HepG2 (cell line): ENCODE results near the gene TTLL12. TPM values are rescaled to one million over a fixed set of nuclear protein-coding genes. Genes with fewer than 3 reads are reported as not detected.

ENCODE experiments used
- CBFB ChIP-seq: sonication (generic); formaldehyde crosslinking; IDR thresholded peaks from 2 replicates; pipeline ENCODE4 v1.4.0; 2020; ENCODE audit warnings: missing genetic modification reagents
- DR1 ChIP-seq: sonication (generic); formaldehyde crosslinking; IDR thresholded peaks from 2 replicates; pipeline ENCODE4 v1.8.0; 2021; ENCODE audit warnings: mild to moderate bottlenecking, missing genetic modification reagents, inconsistent platforms
- HCFC1 ChIP-seq: fragments of 150-350 bp; IDR thresholded peaks from 2 replicates; pipeline ENCODE4 v1.6.1; 2014; ENCODE audit warnings: low read depth, low read length
- NFE2L1 ChIP-seq: sonication (generic); formaldehyde crosslinking; IDR thresholded peaks from 2 replicates; pipeline ENCODE4 v1.4.0; 2020; ENCODE audit warnings: missing genetic modification reagents, mild to moderate bottlenecking, borderline replicate concordance
- ONECUT2 ChIP-seq: sonication (generic); formaldehyde crosslinking; IDR thresholded peaks from 2 replicates; pipeline ENCODE4 v1.4.0; 2020; ENCODE audit warnings: missing genetic modification reagents
- XRCC5 ChIP-seq: fragments of 200-400 bp; formaldehyde crosslinking; optimal IDR thresholded peaks from 2 replicates; pipeline ENCODE3; 2017; ENCODE audit warnings: mild to moderate bottlenecking, low read length
- ZBTB34 ChIP-seq: sonication (generic); formaldehyde crosslinking; IDR thresholded peaks from 2 replicates; pipeline ENCODE4 v1.8.0; 2022; ENCODE audit warnings: mild to moderate bottlenecking, missing genetic modification reagents
- ZNF34 ChIP-seq: sonication (generic); formaldehyde crosslinking; IDR thresholded peaks from 2 replicates; pipeline ENCODE4 v1.4.0; 2020; ENCODE audit warnings: mild to moderate bottlenecking, missing genetic modification reagents, borderline replicate concordance
- ZNF350 ChIP-seq: sonication (generic); formaldehyde crosslinking; IDR thresholded peaks from 2 replicates; pipeline ENCODE4 v1.4.0; 2020; ENCODE audit warnings: mild to moderate bottlenecking, low read depth, missing genetic modification reagents, borderline replicate concordance
- ZNF687 ChIP-seq: sonication (generic); formaldehyde crosslinking; IDR thresholded peaks from 2 replicates; pipeline ENCODE4 v1.5.1; 2020; ENCODE audit warnings: mild to moderate bottlenecking, missing genetic modification reagents, moderate library complexity
- ZUFSP ChIP-seq: sonication (generic); formaldehyde crosslinking; IDR thresholded peaks from 2 replicates; pipeline ENCODE4 v1.9.0; 2021; ENCODE audit warnings: missing genetic modification reagents, mild to moderate bottlenecking, borderline replicate concordance
- ZZZ3 ChIP-seq: sonication (generic); formaldehyde crosslinking; IDR thresholded peaks from 2 replicates; pipeline ENCODE4 v1.4.0; 2020; ENCODE audit warnings: missing genetic modification reagents, mild to moderate bottlenecking, borderline replicate concordance
- polyA plus RNA-seq, 8 experiments: library from polyadenylated mRNA; depleted of rRNA in 3 of 8; stranded (reverse) in 7 of 8; unstranded in 1 of 8; fragments of >200 nt; fragmentation: Illumina TruSeq in 4 of 8; extraction: Trizol in 4 of 8; gene quantifications; 2 replicates each; pipeline versions ENCODE4 v1.2.1 to v1.2.3, GENCODE V29; 2011 to 2016; ENCODE audit warnings: low read depth in 4 of 8, missing spikeins in 1 of 8, mixed read lengths in 1 of 8; ENCODE audit not compliant: insufficient read depth in 1 of 8
- total RNA-seq, 5 experiments: library from RNA; depleted of rRNA; stranded (reverse); fragments of >200 nt; fragmentation: Illumina TruSeq; extraction: Trizol; gene quantifications; 2 replicates each; pipeline ENCODE4 v1.2.3, GENCODE V29; 2016; ENCODE audit warnings: low read depth in 1 of 5
- TF ChIP-seq, protein P1 (sequence below): sonication (generic); formaldehyde crosslinking; conservative IDR thresholded peaks from 2 replicates; pipeline ENCODE4 v1.4.0; 2020; ENCODE audit warnings: mild to moderate bottlenecking, missing genetic modification reagents, moderate library complexity
- TF ChIP-seq, protein P2 (sequence below): sonication (generic); formaldehyde crosslinking; conservative IDR thresholded peaks from 2 replicates; pipeline ENCODE4 v1.8.0; 2022; ENCODE audit warnings: mild to moderate bottlenecking, moderate library complexity, missing genetic modification reagents

The TTLL12 gene
- total and polyA plus RNA-seq, 2 of the 13 experiments (the other 11 are each of a cell fraction or from before 2014, with no cell fraction given) = 11.9 to 38.1 TPM

GRCh38 chr22:43187171-43188099 lies 501 bp upstream of the TTLL12 start (continued):
- TF ChIP-seq, protein P1, sequence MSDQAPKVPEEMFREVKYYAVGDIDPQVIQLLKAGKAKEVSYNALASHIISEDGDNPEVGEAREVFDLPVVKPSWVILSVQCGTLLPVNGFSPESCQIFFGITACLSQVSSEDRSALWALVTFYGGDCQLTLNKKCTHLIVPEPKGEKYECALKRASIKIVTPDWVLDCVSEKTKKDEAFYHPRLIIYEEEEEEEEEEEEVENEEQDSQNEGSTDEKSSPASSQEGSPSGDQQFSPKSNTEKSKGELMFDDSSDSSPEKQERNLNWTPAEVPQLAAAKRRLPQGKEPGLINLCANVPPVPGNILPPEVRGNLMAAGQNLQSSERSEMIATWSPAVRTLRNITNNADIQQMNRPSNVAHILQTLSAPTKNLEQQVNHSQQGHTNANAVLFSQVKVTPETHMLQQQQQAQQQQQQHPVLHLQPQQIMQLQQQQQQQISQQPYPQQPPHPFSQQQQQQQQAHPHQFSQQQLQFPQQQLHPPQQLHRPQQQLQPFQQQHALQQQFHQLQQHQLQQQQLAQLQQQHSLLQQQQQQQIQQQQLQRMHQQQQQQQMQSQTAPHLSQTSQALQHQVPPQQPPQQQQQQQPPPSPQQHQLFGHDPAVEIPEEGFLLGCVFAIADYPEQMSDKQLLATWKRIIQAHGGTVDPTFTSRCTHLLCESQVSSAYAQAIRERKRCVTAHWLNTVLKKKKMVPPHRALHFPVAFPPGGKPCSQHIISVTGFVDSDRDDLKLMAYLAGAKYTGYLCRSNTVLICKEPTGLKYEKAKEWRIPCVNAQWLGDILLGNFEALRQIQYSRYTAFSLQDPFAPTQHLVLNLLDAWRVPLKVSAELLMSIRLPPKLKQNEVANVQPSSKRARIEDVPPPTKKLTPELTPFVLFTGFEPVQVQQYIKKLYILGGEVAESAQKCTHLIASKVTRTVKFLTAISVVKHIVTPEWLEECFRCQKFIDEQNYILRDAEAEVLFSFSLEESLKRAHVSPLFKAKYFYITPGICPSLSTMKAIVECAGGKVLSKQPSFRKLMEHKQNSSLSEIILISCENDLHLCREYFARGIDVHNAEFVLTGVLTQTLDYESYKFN (CRISPR knock-in tag) = peak; percentile 55
- TF ChIP-seq CBFB (CRISPR knock-in tag) = peak; percentile 89
- peak; percentile 22; the same call in 1 of the 2 replicates for TF ChIP-seq ZZZ3 (CRISPR knock-in tag)
- peak; percentile 93 for TF ChIP-seq ZNF687 (CRISPR knock-in tag)
- TF ChIP-seq ZUFSP (CRISPR knock-in tag) = no peak
- no peak for TF ChIP-seq ZBTB34 (CRISPR knock-in tag)
- TF ChIP-seq, protein P2, sequence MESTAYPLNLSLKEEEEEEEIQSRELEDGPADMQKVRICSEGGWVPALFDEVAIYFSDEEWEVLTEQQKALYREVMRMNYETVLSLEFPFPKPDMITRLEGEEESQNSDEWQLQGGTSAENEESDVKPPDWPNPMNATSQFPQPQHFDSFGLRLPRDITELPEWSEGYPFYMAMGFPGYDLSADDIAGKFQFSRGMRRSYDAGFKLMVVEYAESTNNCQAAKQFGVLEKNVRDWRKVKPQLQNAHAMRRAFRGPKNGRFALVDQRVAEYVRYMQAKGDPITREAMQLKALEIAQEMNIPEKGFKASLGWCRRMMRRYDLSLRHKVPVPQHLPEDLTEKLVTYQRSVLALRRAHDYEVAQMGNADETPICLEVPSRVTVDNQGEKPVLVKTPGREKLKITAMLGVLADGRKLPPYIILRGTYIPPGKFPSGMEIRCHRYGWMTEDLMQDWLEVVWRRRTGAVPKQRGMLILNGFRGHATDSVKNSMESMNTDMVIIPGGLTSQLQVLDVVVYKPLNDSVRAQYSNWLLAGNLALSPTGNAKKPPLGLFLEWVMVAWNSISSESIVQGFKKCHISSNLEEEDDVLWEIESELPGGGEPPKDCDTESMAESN = peak; percentile 71
- 0 out of 2 replicates have a peak, but pooled peaks have one; percentile 31 for TF ChIP-seq ONECUT2 (CRISPR knock-in tag)
- TF ChIP-seq HCFC1 = no peak
- TF ChIP-seq XRCC5 = peak; percentile 94
- TF ChIP-seq NFE2L1 (CRISPR knock-in tag) = no peak
- peak; percentile 81 for TF ChIP-seq ZNF350 (CRISPR knock-in tag)
- no peak for TF ChIP-seq ZNF34 (CRISPR knock-in tag)
- TF ChIP-seq DR1 (CRISPR knock-in tag) = peak; percentile 60
